ENCODE results near the gene ASTN2.

- TF ChIP-seq FOSL2 (IDR thresholded peaks at IDR 0.05), result no peak
- no peak for TF ChIP-seq FOSL2 (CRISPR knock-in tag; IDR thresholded peaks at IDR 0.05)
- no peak for TF ChIP-seq CHD2 (IDR thresholded peaks at IDR 0.05; ENCODE audit: low read length, partially characterized antibody)
- no peak for TF ChIP-seq CTCF (IDR thresholded peaks at IDR 0.05)
- TF ChIP-seq POLR2A (IDR thresholded peaks at IDR 0.05; ENCODE audit: low read length), result no peak
- TF ChIP-seq JUN (IDR thresholded peaks at IDR 0.05), result no peak
- TF ChIP-seq KDM1A (IDR thresholded peaks at IDR 0.05; ENCODE audit: low read depth), result no peak
- TF ChIP-seq REST (IDR thresholded peaks at IDR 0.05), result no peak
Measured at GRCh38 chr9:117359910-117360309, 54.9 kb downstream of the ASTN2 start.
